ENCODE results near the gene ITPR2.

DNA sequence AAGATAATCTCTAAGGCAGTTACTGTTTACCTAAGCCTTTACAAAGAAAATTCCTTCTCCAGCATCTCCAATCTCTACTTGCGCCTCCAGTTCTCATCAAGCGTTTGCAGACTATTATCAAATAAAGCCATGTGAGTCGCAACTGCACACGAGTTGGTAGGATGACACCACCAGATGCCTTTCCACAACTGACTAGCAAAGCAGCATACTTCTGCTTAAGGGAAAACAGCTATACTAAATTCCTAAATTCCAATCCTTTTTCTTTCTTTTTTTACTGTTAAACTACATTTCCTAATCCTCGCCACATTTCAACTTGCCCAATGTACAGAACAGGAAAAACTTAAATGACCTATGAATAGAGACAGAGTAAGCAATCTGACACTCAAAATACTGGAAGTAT is 166.7 kb downstream of the ITPR2 start:
- TF ChIP-seq BHLHE40 (IDR thresholded peaks at IDR 0.05; ENCODE audit: borderline replicate concordance) (no peak), ARNT (IDR thresholded peaks at IDR 0.05) (no peak), ELF4 (IDR thresholded peaks at IDR 0.05) (no peak), ZNF384 (IDR thresholded peaks at IDR 0.05) (no peak), FOXA1 (IDR thresholded peaks at IDR 0.05) (no peak), L3MBTL2 (conservative IDR thresholded peaks at IDR 0.05) (no peak), FOXK2 (IDR thresholded peaks at IDR 0.05) (no peak), HDGF (IDR thresholded peaks at IDR 0.05; ENCODE audit: borderline replicate concordance) (no peak), SP1 (IDR thresholded peaks at IDR 0.05) (no peak), FOXM1 (IDR thresholded peaks at IDR 0.05; ENCODE audit: borderline replicate concordance) (no peak), SUZ12 (IDR thresholded peaks at IDR 0.05) (no peak)
